ENCODE results near the gene ZNF518B. TPM values are rescaled to one million over a fixed set of nuclear protein-coding genes. Genes with fewer than 3 reads are reported as not detected.

Gene ZNF518B
- total and polyA plus RNA-seq, 9 of the 15 experiments (the other 6 are each of a cell fraction or from before 2014, with no cell fraction given), result 13.1 to 48.9 (median 37.5) TPM

DNA sequence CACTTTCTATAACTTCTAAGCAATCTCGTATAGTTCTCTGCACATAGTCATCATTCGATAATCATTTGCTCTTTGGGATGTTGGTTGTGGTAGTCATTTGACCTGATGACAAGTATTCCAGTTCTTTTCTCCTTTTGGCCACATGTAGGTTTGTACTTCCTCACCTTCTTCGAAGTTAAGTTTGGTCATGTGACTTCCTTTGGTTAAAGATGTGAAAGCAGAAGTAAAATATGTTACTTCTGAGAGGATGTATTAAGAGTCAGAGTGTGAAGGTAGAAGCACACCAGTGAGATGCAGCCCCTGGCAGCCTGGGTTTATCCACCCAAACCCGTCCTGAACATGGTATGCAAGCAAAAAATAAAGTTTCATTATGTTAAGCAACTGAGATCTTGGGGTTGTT lies 48.9 kb upstream of the ZNF518B start (continued):
- TF ChIP-seq MGA (IDR thresholded peaks at IDR 0.05) (peak; percentile 35; the same call in 1 of the 2 replicates), DIDO1 (tag; IDR thresholded peaks at IDR 0.05; ENCODE audit: low read depth) (no peak), FOXA1 (IDR thresholded peaks at IDR 0.05; ENCODE audit: borderline replicate concordance) (no peak), ZNF75A (CRISPR knock-in tag; IDR thresholded peaks at IDR 0.05) (no peak)
- TF ChIP-seq, protein P1, sequence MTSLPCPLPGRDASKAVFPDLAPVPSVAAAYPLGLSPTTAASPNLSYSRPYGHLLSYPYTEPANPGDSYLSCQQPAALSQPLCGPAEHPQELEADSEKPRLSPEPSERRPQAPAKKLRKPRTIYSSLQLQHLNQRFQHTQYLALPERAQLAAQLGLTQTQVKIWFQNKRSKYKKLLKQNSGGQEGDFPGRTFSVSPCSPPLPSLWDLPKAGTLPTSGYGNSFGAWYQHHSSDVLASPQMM (CRISPR knock-in tag; IDR thresholded peaks at IDR 0.05), result no peak

Measured in K562 (cell line).